Activated T-helper 1 cell treated with anti-CD3 and anti-CD28 coated beads, Interleukin-2, amount 50 U/mL, for 16 hours (primary cell): ENCODE results near the gene TRPT1.

Experiments used
- DNase-seq, 2 donors: peaks; one replicate each; pipeline ENCODE4 v3.0.0-alpha.2; 2020; ENCODE audit warnings: low read depth in 1 of 2, low spot score in 1 of 2

The TRPT1 gene

GRCh38 chr11:64208796-64209562, 17.0 kb downstream of the TRPT1 start:
- DNase-seq, result no peak

DNA sequence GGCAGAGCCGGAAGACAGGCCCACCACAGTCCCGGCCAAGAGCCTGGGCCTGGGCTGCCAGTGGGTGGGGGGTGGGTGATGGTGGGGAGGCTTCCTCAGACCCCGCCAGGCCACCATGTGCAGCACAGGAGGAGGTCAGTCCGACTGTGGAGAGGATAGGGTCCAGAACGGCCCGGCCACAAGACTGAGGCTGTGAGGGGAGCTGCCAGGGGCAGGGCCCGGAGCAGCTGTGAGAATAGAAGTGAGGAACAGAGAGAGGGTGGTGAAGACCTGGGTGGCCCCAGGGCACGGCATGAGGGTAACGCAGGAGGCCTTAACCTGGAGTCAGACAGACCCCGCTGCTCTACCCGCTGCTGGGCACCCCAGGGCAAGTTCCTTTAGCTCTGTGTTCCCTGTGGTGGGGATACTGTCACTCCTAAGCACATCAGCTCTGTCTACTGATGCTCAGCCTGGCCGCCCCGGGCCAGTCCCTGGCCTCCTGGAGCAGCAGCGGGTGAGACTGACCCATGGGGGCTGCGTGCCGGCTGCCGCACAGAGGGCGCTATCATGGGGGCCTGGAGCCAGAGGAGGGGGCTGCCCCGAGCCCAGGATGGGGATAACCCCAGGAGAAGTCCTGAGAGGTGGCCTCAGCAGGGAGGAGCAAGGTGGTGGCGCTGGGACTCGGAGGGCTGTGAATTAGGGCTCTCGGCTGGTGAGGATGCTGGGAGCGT, 17.7 kb downstream of the TRPT1 start:
- DNase-seq, result no peak

GRCh38 chr11:64207256-64208085, 18.5 kb downstream of the TRPT1 start:
- DNase-seq, result peak; percentile 29 to 67

- peak; percentile 30 to 44 for DNase-seq
Measured at GRCh38 chr11:64206457-64207255, 19.3 kb downstream of the TRPT1 start, which contains the start of gene FERMT3. TSS of gene FERMT3 (plus strand) at chr11:64206721. CDS start at chr11:64207365, 644 bp downstream.

DNA sequence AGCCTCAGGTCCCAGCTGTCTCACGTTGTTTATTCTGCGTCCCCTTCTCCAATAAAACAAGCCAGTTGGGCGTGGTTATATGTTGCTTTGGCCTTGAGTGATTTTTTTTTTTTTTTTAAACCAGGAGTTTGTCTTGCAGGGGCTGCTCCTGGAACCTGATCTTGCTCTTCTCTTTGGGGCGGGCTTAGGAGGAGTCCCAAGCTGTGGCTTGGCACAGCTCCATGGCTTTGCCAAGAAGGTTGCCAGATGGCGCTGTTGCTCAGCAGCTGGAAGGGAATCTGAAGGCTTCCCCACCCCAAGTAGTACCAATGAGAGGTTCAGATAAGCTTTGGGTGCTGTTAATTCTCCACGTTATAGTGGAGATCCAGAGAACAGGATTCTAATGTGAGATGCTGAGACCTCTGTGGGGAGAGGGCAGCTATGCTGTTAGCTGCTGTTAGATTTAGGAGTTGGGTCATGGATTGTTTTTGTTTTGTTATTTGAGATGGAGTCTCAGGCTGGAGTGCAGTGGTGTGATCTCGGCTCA, 21.5 kb downstream of the TRPT1 start:
- peak; percentile 69 to 71 for DNase-seq

- DNase-seq, result no peak
Measured at GRCh38 chr11:64204080-64204440, 21.9 kb downstream of the TRPT1 start.

DNA sequence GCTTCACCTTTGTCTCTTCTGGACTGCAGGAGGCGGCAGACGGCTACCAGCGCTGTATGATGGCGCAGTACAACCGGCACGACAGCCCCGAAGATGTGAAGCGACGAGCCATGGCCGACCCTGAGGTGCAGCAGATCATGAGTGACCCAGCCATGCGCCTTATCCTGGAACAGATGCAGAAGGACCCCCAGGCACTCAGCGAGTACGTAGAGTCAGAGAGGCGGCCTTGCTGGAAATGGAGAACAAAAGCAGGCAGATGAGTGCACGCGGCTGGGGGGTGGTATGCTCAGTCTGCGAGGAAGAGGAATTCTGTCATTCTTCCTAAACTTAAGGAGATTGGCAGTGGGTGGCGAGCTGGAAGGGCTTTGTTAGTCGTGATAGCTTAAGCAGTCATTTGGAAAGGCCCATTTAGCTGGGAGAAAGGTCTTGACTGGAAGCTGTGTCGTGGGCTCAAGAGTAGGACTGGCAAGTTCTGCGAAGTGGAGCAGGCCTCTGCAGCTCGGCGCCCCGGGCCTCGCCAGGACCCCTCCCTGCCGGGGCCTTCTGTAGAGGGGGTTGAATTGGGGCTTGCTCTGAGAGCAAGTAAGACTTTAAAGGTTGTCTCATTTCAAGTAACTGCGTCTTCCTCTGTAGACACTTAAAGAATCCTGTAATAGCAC, 22.4 kb downstream of the TRPT1 start:
- DNase-seq, result no peak

DNA sequence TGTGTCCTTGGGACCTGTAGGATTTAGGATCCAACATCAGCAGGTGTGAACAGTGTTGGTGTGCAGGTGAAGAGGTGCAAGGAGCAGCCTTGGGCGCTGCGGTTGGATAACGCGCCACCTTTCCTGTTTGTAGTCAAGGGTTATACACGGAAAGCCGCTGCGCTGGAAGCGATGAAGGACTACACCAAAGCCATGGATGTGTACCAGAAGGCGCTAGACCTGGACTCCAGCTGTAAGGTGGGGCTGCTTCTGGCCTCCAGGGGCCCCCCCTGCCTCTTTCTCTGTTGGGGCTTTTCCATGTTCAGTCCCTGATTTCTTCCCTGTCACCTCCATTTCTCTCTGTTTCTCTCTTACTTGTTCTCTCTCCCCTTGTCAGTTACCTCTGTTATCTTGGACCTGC, 23.0 kb downstream of the TRPT1 start:
- no peak for DNase-seq

- DNase-seq, result no peak
Measured at GRCh38 chr11:64201543-64201942, 24.4 kb downstream of the TRPT1 start.

DNA sequence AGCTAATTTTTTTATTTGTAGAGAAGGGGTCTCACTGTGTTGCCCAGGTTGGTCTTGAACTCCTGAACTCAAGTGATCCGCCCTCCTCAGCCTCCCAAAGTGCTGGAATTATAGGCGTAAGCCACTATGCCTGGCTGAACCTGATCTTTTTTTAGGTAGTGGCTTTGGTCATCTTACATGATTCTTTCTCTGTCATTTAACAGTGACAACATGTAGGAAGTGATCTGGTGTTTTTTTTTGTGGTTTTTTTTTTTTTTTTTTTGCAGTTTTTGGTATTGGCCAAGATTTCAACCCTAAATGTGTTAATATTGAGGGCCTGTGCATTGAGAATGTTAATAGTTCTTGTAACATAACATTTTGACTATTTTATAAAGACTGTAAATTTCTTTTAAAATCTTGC, 27.5 kb downstream of the TRPT1 start:
- no peak for DNase-seq

DNA sequence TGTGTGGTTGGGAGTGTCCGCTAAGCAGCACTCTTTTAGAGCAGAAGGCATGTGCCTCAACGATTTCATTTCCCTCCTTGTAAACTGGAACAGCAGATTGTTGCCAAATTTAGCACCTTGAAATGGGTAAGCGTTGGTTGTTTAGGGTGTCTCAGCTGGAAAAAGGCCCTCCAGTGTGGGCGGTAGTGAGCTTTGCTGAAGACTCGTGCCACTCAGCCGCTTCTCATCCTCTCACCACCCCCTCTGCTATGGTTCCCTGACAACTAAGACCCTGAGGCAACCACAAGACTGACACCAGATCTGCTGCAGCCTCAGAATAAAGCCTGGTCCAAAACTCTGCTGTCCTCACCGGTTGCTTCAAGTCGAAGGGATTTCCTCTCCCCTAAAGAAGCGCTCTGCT, 29.4 kb downstream of the TRPT1 start:
- no peak for DNase-seq

GRCh38 chr11:64192434-64192833, 33.6 kb downstream of the TRPT1 start:
- DNase-seq, result no peak

- no peak for DNase-seq
Measured at GRCh38 chr11:64186492-64187165, 39.4 kb downstream of the TRPT1 start.

DNA sequence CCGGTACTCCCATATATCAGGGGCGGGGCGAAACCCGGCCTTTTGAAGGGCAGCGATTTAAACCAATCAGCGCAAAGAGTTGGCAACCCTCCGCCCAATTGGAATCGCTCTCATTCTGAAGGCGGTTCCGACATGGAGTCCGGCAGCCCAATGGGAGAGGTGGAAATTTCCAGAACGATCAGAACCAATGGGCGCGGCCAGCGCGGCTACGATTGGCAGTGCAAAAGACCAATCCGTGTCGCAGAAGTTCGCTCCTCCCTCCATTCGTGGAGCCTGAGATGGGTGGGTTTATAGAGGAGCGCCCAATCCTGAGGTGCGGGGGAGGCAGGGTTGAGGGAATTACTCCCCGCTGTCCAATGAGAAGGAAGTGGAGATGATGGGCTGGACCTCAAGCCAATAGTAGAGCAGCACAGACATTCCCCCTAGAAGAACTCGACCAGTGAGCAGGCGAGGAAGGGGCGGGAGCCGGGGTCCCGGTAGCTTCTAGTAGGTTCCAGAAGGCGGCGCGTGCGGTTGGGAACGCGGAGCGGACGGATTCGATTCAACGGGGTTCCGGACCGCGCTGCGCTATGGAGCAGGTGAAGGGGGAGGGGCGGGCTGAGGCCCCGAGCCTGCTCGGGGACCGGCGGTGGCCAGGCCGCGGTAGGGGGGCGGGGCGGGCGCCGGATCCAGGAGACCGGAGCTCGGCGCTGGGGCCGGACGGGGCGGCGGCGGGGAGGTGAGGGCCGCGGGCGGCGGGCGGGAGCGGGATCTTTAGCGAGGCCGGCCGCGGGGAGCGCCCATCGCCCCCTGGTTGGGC, 40.1 kb downstream of the TRPT1 start, which contains the start of gene STIP1:
STIP1 (plus strand) TSS at position 479 of the 799 bp plus-strand sequence; CDS start at position 570, 91 bp downstream.
- peak; percentile 97 for DNase-seq

GRCh38 chr11:64185175-64185692, 40.8 kb downstream of the TRPT1 start:
- DNase-seq, result no peak

DNA sequence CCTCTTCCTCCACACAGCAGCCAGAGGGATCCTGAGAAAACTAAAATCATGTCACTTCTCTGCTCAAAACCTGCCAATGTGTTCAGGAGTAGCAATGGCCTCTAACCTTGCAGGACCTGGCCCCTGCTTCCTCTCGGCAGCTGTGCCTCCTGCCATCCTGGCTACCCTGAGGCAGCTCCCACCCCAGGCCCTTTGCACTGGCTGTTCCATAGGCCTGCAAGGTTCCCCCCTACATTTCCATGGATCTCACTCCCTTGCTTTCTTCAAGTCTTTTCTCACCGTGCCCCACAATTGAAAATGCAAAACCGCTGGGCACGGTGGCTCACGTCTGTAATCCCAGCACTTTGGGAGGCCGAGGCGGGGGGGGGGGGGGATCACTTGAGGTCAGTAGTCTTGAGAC, 42.1 kb downstream of the TRPT1 start:
- DNase-seq, result no peak

DNA sequence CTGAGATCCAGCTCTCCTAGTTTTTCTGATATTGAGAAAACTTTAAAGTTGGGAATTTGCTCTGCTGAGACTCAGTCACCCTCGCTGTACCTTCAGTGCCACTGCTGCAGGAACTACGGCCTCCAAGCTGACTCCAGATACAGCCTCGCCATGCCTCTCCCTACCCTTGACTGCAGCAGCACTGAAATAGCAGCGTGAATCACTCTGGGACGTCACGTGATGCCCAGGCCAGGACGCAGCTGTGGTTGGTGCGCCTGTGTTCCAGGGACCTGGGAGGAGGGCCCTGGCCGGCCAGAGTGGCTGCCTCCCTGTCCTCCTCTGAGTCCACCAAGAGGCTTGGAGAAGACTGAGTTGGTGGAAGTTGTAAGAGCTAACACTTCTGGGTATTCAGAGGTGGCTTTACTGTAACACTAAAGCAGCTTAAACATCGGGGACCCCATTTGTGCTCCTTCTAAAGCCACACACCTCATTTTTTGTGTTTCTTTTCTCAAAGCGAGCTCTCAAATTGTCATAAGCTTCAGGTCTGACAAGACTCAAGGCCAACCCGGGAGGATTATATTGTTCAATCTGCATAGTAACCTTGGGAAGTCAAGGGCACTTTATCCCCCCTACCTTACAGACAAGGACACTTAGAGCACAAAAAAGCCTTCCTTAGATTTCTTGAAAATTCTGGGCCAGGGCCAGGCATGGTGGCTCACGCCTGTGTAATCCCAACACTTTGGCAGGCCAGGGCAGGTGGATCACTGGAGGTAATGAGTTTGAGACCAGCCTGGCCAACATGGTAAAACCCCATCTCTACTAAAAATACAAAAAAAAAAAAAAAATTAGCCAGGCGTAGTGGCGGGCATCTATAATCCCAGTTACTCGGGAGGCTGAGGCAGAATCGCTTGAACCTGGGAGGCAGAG, 44.2 kb downstream of the TRPT1 start:
- DNase-seq, result no peak
